GM03348 (cell line): ENCODE data around the gene EIF6.
"Not testable (repeated sequence)": the region's sequence is repeated elsewhere in the genome, so short reads cannot be mapped to it uniquely, and the experiment has no call there.

Experiments
- DNase-seq: peaks from one replicate; pipeline ENCODE4 v3.0.0; 2012; ENCODE audit warnings: low spot score

Gene EIF6

GRCh38 chr20:35277531-35278395 lies 6.8 kb downstream of the EIF6 start, which contains the start of gene MMP24OS:
TSS of gene MMP24OS (minus strand) at chr20:35278122. CDS start at chr20:35277929, 193 bp downstream.
- DNase-seq = peak; percentile 97

DNA sequence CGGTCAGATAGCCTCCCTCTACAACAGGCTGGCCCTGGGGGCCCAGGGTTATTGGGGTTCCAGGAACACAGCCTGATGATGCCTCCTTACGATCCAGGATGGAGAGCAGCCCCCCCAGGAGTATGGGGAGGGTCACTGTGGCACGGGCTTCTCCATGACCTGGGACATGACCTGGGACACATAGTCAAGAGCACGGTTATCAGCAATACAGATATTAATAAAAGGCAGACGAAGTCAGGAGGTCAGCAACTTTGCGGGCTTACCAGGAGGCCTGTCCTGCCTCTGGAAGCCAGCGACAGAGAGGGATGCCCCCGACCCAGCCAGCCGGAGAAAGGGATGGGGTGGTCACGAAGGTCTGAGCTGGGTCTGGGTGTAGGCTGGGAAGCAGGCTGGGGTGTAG lies 7.4 kb downstream of the EIF6 start:
- DNase-seq = no peak

DNA sequence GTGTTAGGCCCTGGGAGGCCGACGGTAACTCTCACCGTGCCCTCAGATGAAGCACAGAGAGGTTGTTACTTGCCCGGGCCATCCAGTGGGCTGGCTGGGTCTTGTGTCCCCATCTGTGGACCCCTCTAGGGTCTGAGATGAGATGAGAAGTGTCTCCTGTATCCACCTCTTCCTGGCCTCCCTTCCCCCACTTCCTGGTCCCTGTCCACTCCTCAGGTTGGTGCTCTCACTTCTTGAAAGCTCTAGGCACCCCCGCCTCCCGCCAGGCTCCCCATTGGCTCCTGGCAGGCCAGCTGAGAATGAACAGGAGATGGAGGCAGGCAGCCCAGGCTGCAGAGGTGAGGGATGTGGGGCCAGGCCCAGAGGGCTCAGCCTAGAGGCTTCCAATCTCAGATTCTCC lies 8.2 kb downstream of the EIF6 start:
- DNase-seq = no peak

GRCh38 chr20:35275741-35276251 lies 8.8 kb downstream of the EIF6 start:
- no peak for DNase-seq

GRCh38 chr20:35274172-35275092 lies 10.1 kb downstream of the EIF6 start:
- no peak for DNase-seq

- DNase-seq = no peak
Observed at GRCh38 chr20:35273449-35274171, 11.0 kb downstream of the EIF6 start.

- no peak for DNase-seq
Observed at GRCh38 chr20:35271904-35272303, 12.7 kb downstream of the EIF6 start.

DNA sequence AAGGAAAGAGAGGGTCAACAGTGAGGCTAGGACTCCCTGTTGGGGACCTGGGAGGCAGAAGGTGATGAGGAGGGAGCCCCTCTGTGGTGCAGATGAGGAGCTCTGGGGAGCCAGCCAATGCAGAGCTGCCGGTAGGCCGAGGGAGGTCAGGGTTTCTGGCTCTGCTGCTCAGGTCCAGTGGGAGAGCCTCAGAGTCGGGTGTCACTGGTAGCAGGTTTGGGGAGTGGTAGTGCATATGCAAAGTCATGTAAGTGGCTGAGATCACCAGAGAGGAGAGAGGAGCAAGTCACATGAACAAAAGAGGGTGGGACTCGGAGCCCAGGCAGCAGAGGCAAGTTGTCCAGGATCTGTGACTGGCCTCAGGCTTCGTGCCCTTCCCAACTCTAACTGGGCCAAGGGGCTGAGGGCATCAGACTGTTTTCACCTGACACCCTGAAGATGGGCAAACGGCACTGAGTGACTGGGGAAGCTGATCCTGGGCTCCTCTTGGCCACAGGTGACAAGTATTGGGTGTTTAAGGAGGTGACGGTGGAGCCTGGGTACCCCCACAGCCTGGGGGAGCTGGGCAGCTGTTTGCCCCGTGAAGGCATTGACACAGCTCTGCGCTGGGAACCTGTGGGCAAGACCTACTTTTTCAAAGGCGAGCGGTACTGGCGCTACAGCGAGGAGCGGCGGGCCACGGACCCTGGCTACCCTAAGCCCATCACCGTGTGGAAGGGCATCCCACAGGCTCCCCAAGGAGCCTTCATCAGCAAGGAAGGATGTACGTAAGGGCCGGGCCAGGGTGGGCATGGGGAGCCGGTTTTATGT lies 13.3 kb downstream of the EIF6 start:
- no peak for DNase-seq

GRCh38 chr20:35270021-35270902 lies 14.3 kb downstream of the EIF6 start:
- no peak for DNase-seq

- DNase-seq = peak; percentile 86
Observed at GRCh38 chr20:35269055-35269781, 15.4 kb downstream of the EIF6 start.

- no peak for DNase-seq
Observed at GRCh38 chr20:35267092-35267491, 17.5 kb downstream of the EIF6 start.

DNA sequence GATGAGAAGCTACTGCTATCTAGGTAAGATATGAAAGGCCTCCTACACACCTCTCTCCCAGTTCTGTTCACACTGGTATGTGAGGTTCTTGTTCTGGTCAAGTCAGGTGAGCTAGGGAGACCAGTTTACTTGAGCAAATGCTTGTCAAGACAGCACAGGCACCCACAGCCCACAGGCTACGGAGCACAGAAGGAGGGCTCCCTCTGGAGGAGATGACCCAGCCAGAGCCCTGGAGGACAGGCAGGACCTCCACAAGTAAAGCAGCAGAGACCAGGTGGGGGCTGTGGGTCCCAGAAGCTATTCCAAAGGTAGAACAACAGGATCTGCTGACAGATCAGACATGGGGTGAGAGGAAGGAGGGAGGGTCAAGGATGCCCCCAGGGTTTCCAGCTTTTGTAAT lies 19.8 kb downstream of the EIF6 start:
- DNase-seq = no peak

DNA sequence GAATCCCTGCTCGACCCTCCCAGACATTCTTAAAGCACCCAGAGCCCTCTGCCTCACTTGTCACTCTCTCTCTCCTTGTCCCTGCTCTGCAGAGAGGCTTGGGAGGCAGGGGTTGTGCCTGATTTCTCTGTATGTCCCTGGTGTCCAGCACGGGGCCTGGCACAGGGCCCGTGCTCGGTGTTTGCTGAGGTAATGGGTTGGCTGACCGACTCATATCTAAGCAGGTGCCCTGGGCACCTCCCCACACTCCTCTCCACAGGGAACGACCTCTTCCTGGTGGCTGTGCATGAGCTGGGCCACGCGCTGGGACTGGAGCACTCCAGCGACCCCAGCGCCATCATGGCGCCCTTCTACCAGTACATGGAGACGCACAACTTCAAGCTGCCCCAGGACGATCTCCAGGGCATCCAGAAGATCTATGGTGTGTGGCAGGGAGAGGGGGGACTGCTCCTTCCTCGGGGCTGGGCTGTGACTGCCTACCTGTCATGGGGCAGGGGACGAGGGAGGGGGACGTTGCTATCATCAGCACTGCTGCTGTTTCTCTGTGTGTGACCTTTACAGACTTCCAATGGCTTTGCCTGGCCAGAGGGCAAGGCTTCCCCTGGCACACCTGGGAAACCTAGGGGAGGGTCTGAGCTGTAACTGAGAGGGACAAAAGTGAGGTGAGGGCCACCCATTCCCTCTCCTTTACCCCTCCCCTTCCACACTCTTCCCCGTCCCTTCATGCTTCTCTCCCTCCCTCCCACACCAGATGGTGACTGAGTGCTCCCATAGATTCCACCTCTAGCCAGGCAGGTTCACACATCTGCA lies 20.8 kb downstream of the EIF6 start:
- no peak for DNase-seq

- DNase-seq = peak; percentile 85
Observed at GRCh38 chr20:35262731-35263531, 21.6 kb downstream of the EIF6 start.

DNA sequence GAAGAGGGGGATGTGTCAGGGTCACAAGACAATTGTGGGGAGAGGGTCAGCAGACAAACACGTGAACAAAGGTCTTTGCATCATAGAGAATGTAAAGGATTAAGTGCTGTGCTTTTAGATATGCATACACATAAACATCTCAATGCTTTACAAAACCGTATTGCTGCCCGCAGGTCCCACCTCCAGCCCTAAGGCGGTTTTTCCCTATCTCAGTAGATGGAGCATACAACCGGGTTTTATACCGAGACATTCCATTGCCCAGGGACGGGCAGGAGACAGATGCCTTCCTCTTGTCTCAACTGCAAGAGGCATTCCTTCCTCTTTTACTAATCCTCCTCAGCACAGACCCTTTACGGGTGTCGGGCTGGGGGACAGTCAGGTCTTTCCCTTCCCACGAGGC lies 22.3 kb downstream of the EIF6 start:
- DNase-seq = not testable (repeated sequence)

DNA sequence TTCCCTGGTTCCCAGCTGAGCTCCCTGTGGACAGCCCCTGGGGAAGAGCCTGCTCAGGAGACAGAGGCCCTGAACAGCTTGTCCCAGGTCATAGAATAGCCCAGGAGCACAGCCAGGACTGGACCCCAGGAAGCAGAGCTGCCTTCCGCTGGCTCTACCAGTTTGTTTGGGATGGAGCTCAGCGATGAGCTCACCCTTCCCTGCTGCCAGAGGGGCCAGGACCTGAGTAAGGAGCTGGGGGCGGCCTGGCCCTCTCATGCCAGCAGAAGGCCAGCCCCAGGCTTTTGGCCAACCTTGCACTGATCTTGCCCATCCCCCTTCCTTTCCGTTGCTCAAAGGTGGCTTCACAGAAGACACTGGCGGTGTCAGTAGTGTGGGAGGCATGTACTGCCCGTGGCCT lies 24.1 kb downstream of the EIF6 start:
- no peak for DNase-seq

DNA sequence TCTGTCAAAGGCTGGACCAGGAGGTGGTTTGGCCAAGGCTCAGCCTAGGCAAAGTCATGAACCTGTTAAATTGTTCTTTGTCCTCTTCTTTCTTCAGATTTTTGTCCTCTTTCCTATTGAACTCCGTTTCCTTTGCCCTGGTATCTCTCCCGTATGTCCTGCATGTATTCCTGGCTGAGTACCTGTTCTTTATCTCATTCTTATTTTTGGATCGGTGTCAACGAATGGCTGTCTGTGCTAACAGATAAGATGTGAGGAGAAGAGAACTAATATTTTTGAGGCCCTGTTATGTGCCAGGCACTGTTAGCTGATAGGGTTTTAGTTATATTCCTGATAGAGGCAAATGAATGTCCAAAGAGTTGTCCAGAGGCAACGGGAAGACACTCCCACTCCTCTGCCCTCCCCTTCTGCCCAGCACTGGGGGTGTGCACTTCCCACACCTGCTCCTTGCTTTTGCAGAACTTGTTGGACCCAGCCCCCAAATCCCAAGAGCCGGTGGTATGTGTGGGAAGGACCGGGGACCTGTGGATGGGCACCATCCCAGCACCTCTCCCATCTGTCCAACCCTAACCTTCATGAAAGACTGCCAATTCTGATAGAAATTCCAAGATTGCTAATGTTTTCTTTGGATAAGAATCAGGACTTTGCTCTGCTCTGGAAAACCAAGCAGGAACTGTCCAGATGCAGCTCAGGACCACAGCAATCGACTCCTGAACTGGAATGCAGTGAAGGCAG lies 27.2 kb downstream of the EIF6 start:
- DNase-seq = no peak
